A549 (cell line): ENCODE results near the gene POLK. TPM values are rescaled to one million over a fixed set of nuclear protein-coding genes. Genes with fewer than 3 reads are reported as not detected.

Experiments
- ATAC-seq, 2 experiments: fragments of 200-7000 bp in 1 of 2; fragments of >200 bp in 1 of 2; cut with Nextera tagmentation in 1 of 2; cut with Tn5 transposase in 1 of 2; 3 replicates each; pipeline versions ENCODE4 v1.8.0 to v1.9.1; 2018 to 2020; ENCODE audit warnings: mild to moderate bottlenecking in 1 of 2, moderate library complexity in 1 of 2
- CTCF ChIA-PET: fragments of 300-600 bp; sonication (Branson Sonifier 250); formaldehyde crosslinking; extraction: SDS; loops from one replicate; lab custom pipeline; 2021; ENCODE audit warnings: antibody characterized with exemption, inconsistent platforms; lab: Yijun Ruan, JAX
- POLR2A ChIA-PET: fragments of 350-600 bp; formaldehyde crosslinking; extraction: SDS; loops from one replicate; lab custom pipeline; 2021; ENCODE audit warnings: antibody characterized with exemption, inconsistent platforms; lab: Yijun Ruan, JAX
- DNase-seq, 2 experiments: peaks; one replicate each; pipeline versions ENCODE4 v3.0.0 to v3.0.0-alpha.2; 2011 to 2016; ENCODE audit warnings: low read depth in 1 of 2, low spot score in 1 of 2
- FAIRE-seq: peaks from 2 replicates; lab custom pipeline; 2011; peaks lifted over from hg19 to GRCh38; lab: Jason Lieb, UNC
- H3K27ac ChIP-seq, 2 experiments: fragments of >200 bp; sonication (Bioruptor Twin); formaldehyde crosslinking; 3 replicates each; pipeline ENCODE4 v1.5.1; 2016 to 2017
- H3K4me1 ChIP-seq: fragments of >200 bp; sonication (Bioruptor Twin); formaldehyde crosslinking; 3 replicates; pipeline ENCODE4 v1.6.1; 2016
- H3K4me2 ChIP-seq: fragments of >200 bp; sonication (Bioruptor Twin); formaldehyde crosslinking; 3 replicates; pipeline ENCODE4 v1.6.1; 2016
- H3K4me3 ChIP-seq: fragments of >200 bp; sonication (Bioruptor Twin); formaldehyde crosslinking; 3 replicates; pipeline ENCODE4 v1.5.1; 2016
- H3K9me3 ChIP-seq: fragments of >200 bp; sonication (Bioruptor Twin); formaldehyde crosslinking; 3 replicates; pipeline ENCODE4 v1.6.1; 2016
- BCL3 ChIP-seq: fragments of >200 bp; sonication (Bioruptor Twin); formaldehyde crosslinking; IDR thresholded peaks from 3 replicates; pipeline ENCODE4 v1.6.1; 2016
- BHLHE40 ChIP-seq: IDR thresholded peaks from 2 replicates; pipeline ENCODE4 v1.6.1; 2012; ENCODE audit warnings: low read depth, low read length, inconsistent platforms
- CBX2 ChIP-seq: fragments of 200-600 bp; sonication (generic); IDR thresholded peaks from 2 replicates; pipeline ENCODE4 v1.6.1; 2016; ENCODE audit warnings: low read depth, mild to moderate bottlenecking, borderline replicate concordance
- EHF ChIP-seq: fragments of 250-450 bp; sonication (Bioruptor Pico); IDR thresholded peaks from 2 replicates; pipeline ENCODE4 v1.5.0; 2020; ENCODE audit warnings: mild to moderate bottlenecking
- EHMT2 ChIP-seq: fragments of 200-600 bp; sonication (generic); IDR thresholded peaks from 2 replicates; pipeline ENCODE4 v1.6.1; 2016; ENCODE audit warnings: antibody characterized with exemption, low read depth, mild to moderate bottlenecking, moderate library complexity
- ESRRA ChIP-seq: fragments of 150-350 bp; IDR thresholded peaks from 2 replicates; pipeline ENCODE4 v1.6.1; 2014; ENCODE audit warnings: mild to moderate bottlenecking, low read length, borderline replicate concordance
- FOSB ChIP-seq: fragments of 250-450 bp; sonication (Bioruptor Pico); IDR thresholded peaks from 2 replicates; pipeline ENCODE4 v1.5.0; 2020; ENCODE audit warnings: mild to moderate bottlenecking, moderate library complexity
- GATA3 ChIP-seq: IDR thresholded peaks from 2 replicates; pipeline ENCODE4 v1.6.1; 2012; ENCODE audit warnings: borderline replicate concordance
- HDAC2 ChIP-seq: fragments of 200-600 bp; sonication (generic); IDR thresholded peaks from 2 replicates; pipeline ENCODE4 v1.6.1; 2016
- HEYL ChIP-seq: fragments of 250-450 bp; sonication (Bioruptor Pico); IDR thresholded peaks from 2 replicates; pipeline ENCODE4 v1.8.0; 2021; ENCODE audit warnings: mild to moderate bottlenecking, moderate library complexity
- HOXA7 ChIP-seq: fragments of 250-450 bp; sonication (Bioruptor Pico); IDR thresholded peaks from 2 replicates; pipeline ENCODE4 v1.5.0; 2020; ENCODE audit warnings: mild to moderate bottlenecking, moderate library complexity
- JUNB ChIP-seq: fragments of >200 bp; sonication (Bioruptor Twin); formaldehyde crosslinking; IDR thresholded peaks from 2 replicates; pipeline ENCODE4 v1.6.1; 2016
- KDM5A ChIP-seq: fragments of 200-600 bp; sonication (generic); IDR thresholded peaks from 2 replicates; pipeline ENCODE4 v1.6.1; 2016; ENCODE audit warnings: antibody characterized with exemption, mild to moderate bottlenecking
- MYC ChIP-seq: IDR thresholded peaks from 2 replicates; pipeline ENCODE4 v1.6.1; 2012; ENCODE audit warnings: mild to moderate bottlenecking, inconsistent platforms, low read length, improper control_type of control experiment, borderline replicate concordance
- NFE2L2 ChIP-seq: fragments of 150-350 bp; conservative IDR thresholded peaks from 2 replicates; pipeline ENCODE4 v1.6.1; 2014; ENCODE audit warnings: low read length
- REST ChIP-seq: fragments of 200-600 bp; sonication (generic); IDR thresholded peaks from 2 replicates; pipeline ENCODE4 v1.6.1; 2016; ENCODE audit warnings: antibody characterized with exemption, mild to moderate bottlenecking, moderate library complexity
- RFX5 ChIP-seq: fragments of 450-650 bp; IDR thresholded peaks from 2 replicates; pipeline ENCODE4 v1.7.1; 2014; ENCODE audit warnings: antibody characterized with exemption, mild to moderate bottlenecking, moderate library complexity
- ZSCAN20 ChIP-seq: fragments of 250-450 bp; sonication (Bioruptor Pico); IDR thresholded peaks from 2 replicates; pipeline ENCODE4 v1.8.0; 2022; ENCODE audit warnings: mild to moderate bottlenecking, moderate library complexity
- WGBS: methylation state at CpG from one replicate; pipeline ENCODE4 v1.1.6; 2017; ENCODE audit errors: missing lambda C conversion rate; 5-methylcytosine and 5-hydroxymethylcytosine counted together
- polyA plus RNA-seq, 4 experiments: library from polyadenylated mRNA; depleted of rRNA in 3 of 4; stranded (reverse); fragments of >200 nt; fragmentation: RNase III in 1 of 4; extraction: RNeasy Plus Mini Kit Qiagen cat#74134 plus additional on column Dnase treatment in 1 of 4; gene quantifications; 2 replicates in 3 of 4; 3 replicates in 1 of 4; pipeline ENCODE4 v1.2.3, GENCODE V29; 2011 to 2017

Gene POLK
- polyA plus RNA-seq, 2 of the 4 experiments (the other 2 are of a cell fraction) = 10.9 to 39.8 TPM

GRCh38 chr5:75612901-75613300 is 101.2 kb downstream of the POLK start:
- TF ChIP-seq GATA3 (no peak), BCL3 (no peak), BHLHE40 (no peak), FOSB (CRISPR knock-in tag) (no peak), HDAC2 (no peak), JUNB (no peak), HEYL (no peak), ESRRA (no peak), HOXA7 (CRISPR knock-in tag) (no peak)
- TF ChIP-seq, all 56 proteins: peak for 0
- DNase-seq = no peak
- Histone ChIP-seq H3K4me2 (no peak overlapping the region), H3K27ac (no peak overlapping the region; a peak in 1 of 6 replicates), H3K4me1 (peaks cover 12% of the 10 kb centered on the region), H3K4me3 (no peak overlapping the region), H3K9me3 (no peaks in the 10 kb centered on the region)
- 96% methylated on average over 3 of the region's 3 CpGs for WGBS
- no peak for ATAC-seq
- POLR2A ChIA-PET = no interaction called here
- no peak for FAIRE-seq
- CTCF ChIA-PET = interaction anchor here (1.4 kb wide), 1 partner anchor 9 kb away, joined by 3 read pairs; no protein-coding TSS in a partner anchor

- TF ChIP-seq FOSB (CRISPR knock-in tag) = no peak
- no peak for TF ChIP-seq KDM5A
- TF ChIP-seq HEYL = no peak
- no peak for TF ChIP-seq ZSCAN20 (CRISPR knock-in tag)
- TF ChIP-seq CBX2 = no peak
- TF ChIP-seq EHMT2 = no peak
- no peak for TF ChIP-seq MYC
- TF ChIP-seq EHF (CRISPR knock-in tag) = no peak
- 76% methylated on average over 1 of the region's 1 CpG for WGBS
- POLR2A ChIA-PET = no interaction called here
- CTCF ChIA-PET = interaction anchor here (1.4 kb wide), 1 partner anchor 8 kb away, joined by 3 read pairs; no protein-coding TSS in a partner anchor
- H3K4me3 ChIP-seq = no peak overlapping the region
- H3K4me2 ChIP-seq = no peak overlapping the region
- no peaks in the 10 kb centered on the region for H3K9me3 ChIP-seq
- FAIRE-seq (no peak), DNase-seq (no peak), ATAC-seq (no peak)
- no peak overlapping the region for H3K27ac ChIP-seq
- H3K4me1 ChIP-seq = peaks cover 12% of the 10 kb centered on the region
These were observed 102.5 kb downstream of the POLK start for GRCh38 chr5:75614176-75614575.

- Histone ChIP-seq H3K9me3 (no peaks in the 10 kb centered on the region), H3K27ac (no peak overlapping the region), H3K4me1 (no peaks in the 10 kb centered on the region), H3K4me3 (no peak overlapping the region), H3K4me2 (no peak overlapping the region)
- FAIRE-seq = no peak
- ChIA-PET CTCF (interaction anchor here (0.6 to 1.2 kb wide), 2 partner anchors 42 to 48 kb away, joined by 3 read pairs; no protein-coding TSS in a partner anchor), POLR2A (no interaction called here)
- ATAC-seq = no peak
- no peak for TF ChIP-seq REST
- TF ChIP-seq RFX5 = no peak
- TF ChIP-seq NFE2L2 = no peak
- TF ChIP-seq KDM5A = no peak
- no peak for TF ChIP-seq EHF (CRISPR knock-in tag)
- TF ChIP-seq EHMT2 = no peak
- WGBS = 81% methylated on average over 4 of the region's 4 CpGs
- no peak for DNase-seq
These were observed 104.7 kb downstream of the POLK start for GRCh38 chr5:75616371-75616881.
